HepG2 (cell line): ENCODE results near the gene PFKFB2. TPM values are rescaled to one million over a fixed set of nuclear protein-coding genes. Genes with fewer than 3 reads are reported as not detected.

Source experiments
- ARNT ChIP-seq: fragments of 450-650 bp; IDR thresholded peaks from 2 replicates; pipeline ENCODE4 v1.6.1; 2017
- BCLAF1 ChIP-seq: fragments of 450-650 bp; IDR thresholded peaks from 2 replicates; pipeline ENCODE4 v1.6.1; 2017; ENCODE audit warnings: mild to moderate bottlenecking
- CBFB ChIP-seq: sonication (generic); formaldehyde crosslinking; IDR thresholded peaks from 2 replicates; pipeline ENCODE4 v1.4.0; 2020; ENCODE audit warnings: missing genetic modification reagents
- ELF1 ChIP-seq: sonication (generic); formaldehyde crosslinking; IDR thresholded peaks from 2 replicates; pipeline ENCODE4 v1.4.0; 2020; ENCODE audit warnings: missing genetic modification reagents
- HINFP ChIP-seq: sonication (generic); formaldehyde crosslinking; IDR thresholded peaks from 2 replicates; pipeline ENCODE4 v1.4.0; 2020; ENCODE audit warnings: low read depth, mild to moderate bottlenecking, missing genetic modification reagents
- HMGXB4 ChIP-seq, 2 experiments: sonication (generic) in 1 of 2; formaldehyde crosslinking in 1 of 2; IDR thresholded peaks; 2 replicates each; pipeline versions ENCODE4 v1.4.0 to v1.6.1; 2018 to 2020; ENCODE audit warnings: missing genetic modification reagents in 2 of 2, borderline replicate concordance in 1 of 2, low read depth in 1 of 2, mild to moderate bottlenecking in 1 of 2, missing biosample characterization in 1 of 2
- NR0B2 ChIP-seq: sonication (generic); formaldehyde crosslinking; IDR thresholded peaks from 2 replicates; pipeline ENCODE4 v1.4.0; 2020; ENCODE audit warnings: mild to moderate bottlenecking, missing genetic modification reagents
- PREB ChIP-seq: sonication (generic); formaldehyde crosslinking; IDR thresholded peaks from 2 replicates; pipeline ENCODE4 v1.4.0; 2020; ENCODE audit warnings: missing genetic modification reagents
- RCOR2 ChIP-seq: IDR thresholded peaks from 2 replicates; pipeline ENCODE4 v1.6.1; 2016; ENCODE audit warnings: missing biosample characterization, missing genetic modification reagents
- RFX5 ChIP-seq: IDR thresholded peaks from 2 replicates; pipeline ENCODE4 v1.6.1; 2011; ENCODE audit warnings: low read depth, low read length, improper control_type of control experiment
- TMF1 ChIP-seq: sonication (generic); formaldehyde crosslinking; IDR thresholded peaks from 2 replicates; pipeline ENCODE4 v1.8.1; 2022; ENCODE audit warnings: low read depth, missing genetic modification reagents
- ZNF326 ChIP-seq: sonication (generic); formaldehyde crosslinking; IDR thresholded peaks from 2 replicates; pipeline ENCODE4 v1.4.0; 2020; ENCODE audit warnings: missing genetic modification reagents, borderline replicate concordance
- ZNF431 ChIP-seq: sonication (generic); formaldehyde crosslinking; IDR thresholded peaks from 2 replicates; pipeline ENCODE4 v1.9.0; 2022; ENCODE audit warnings: missing genetic modification reagents, low read depth, mild to moderate bottlenecking, borderline replicate concordance
- ZNF446 ChIP-seq: sonication (generic); formaldehyde crosslinking; IDR thresholded peaks from 2 replicates; pipeline ENCODE4 v1.5.0; 2020; ENCODE audit warnings: mild to moderate bottlenecking, missing genetic modification reagents
- ZNF512 ChIP-seq: sonication (generic); formaldehyde crosslinking; IDR thresholded peaks from 2 replicates; pipeline ENCODE4 v1.4.0; 2020; ENCODE audit warnings: mild to moderate bottlenecking, missing genetic modification reagents
- ZNF563 ChIP-seq: sonication (generic); formaldehyde crosslinking; IDR thresholded peaks from 2 replicates; pipeline ENCODE4 v1.8.0; 2022; ENCODE audit warnings: mild to moderate bottlenecking, moderate library complexity, missing genetic modification reagents
- ZNF709 ChIP-seq: sonication (generic); formaldehyde crosslinking; IDR thresholded peaks from 2 replicates; pipeline ENCODE4 v1.5.0; 2020; ENCODE audit warnings: mild to moderate bottlenecking, missing genetic modification reagents
- ZSCAN20 ChIP-seq: sonication (generic); formaldehyde crosslinking; IDR thresholded peaks from 2 replicates; pipeline ENCODE4 v1.4.0; 2020; ENCODE audit warnings: missing genetic modification reagents, mild to moderate bottlenecking, borderline replicate concordance
- polyA plus RNA-seq, 8 experiments: library from polyadenylated mRNA; depleted of rRNA in 3 of 8; stranded (reverse) in 7 of 8; unstranded in 1 of 8; fragments of >200 nt; fragmentation: Illumina TruSeq in 4 of 8; extraction: Trizol in 4 of 8; gene quantifications; 2 replicates each; pipeline versions ENCODE4 v1.2.1 to v1.2.3, GENCODE V29; 2011 to 2016; ENCODE audit warnings: low read depth in 4 of 8, missing spikeins in 1 of 8, mixed read lengths in 1 of 8; ENCODE audit not compliant: insufficient read depth in 1 of 8
- total RNA-seq, 5 experiments: library from RNA; depleted of rRNA; stranded (reverse); fragments of >200 nt; fragmentation: Illumina TruSeq; extraction: Trizol; gene quantifications; 2 replicates each; pipeline ENCODE4 v1.2.3, GENCODE V29; 2016; ENCODE audit warnings: low read depth in 1 of 5

The PFKFB2 gene
- total and polyA plus RNA-seq, 2 of the 13 experiments (the other 11 are each of a cell fraction or from before 2014, with no cell fraction given), result 4.6 to 10.6 TPM

- TF ChIP-seq TMF1, result no peak
- TF ChIP-seq ZSCAN20 (CRISPR knock-in tag), result no peak
- TF ChIP-seq ELF1 (CRISPR knock-in tag), result peak; percentile 34; the same call in 1 of the 2 replicates
- no peak for TF ChIP-seq ARNT
- peak; percentile 81; the same call in 1 of the 2 replicates for TF ChIP-seq HINFP (CRISPR knock-in tag)
- TF ChIP-seq PREB (CRISPR knock-in tag), result no peak
- no peak for TF ChIP-seq ZNF446 (CRISPR knock-in tag)
- no peak for TF ChIP-seq ZNF326 (CRISPR knock-in tag)
- 0 out of 2 replicates have a peak, but pooled peaks have one; percentile 27 for TF ChIP-seq RCOR2 (CRISPR knock-in tag)
- TF ChIP-seq ZNF512 (CRISPR knock-in tag), result no peak; the same call in 1 of the 2 replicates
- TF ChIP-seq ZNF431 (CRISPR knock-in tag), result no peak
- TF ChIP-seq HMGXB4 (CRISPR knock-in tag; IDR thresholded peaks at IDR 0.05; ENCODE audit: borderline replicate concordance in 1 of 2, low read depth in 1 of 2), result peak; percentile 49 to 79
- TF ChIP-seq NR0B2 (CRISPR knock-in tag), result no peak
- TF ChIP-seq ZNF563 (CRISPR knock-in tag), result peak; percentile 25; the same call in 1 of the 2 replicates
- TF ChIP-seq RFX5, result peak; percentile 46; the same call in 1 of the 2 replicates
- 0 out of 2 replicates have a peak, but pooled peaks have one; percentile 37 for TF ChIP-seq ZNF709
- TF ChIP-seq BCLAF1, result no peak
- peak; percentile 68; the same call in 1 of the 2 replicates for TF ChIP-seq CBFB (CRISPR knock-in tag)
Observed at GRCh38 chr1:207052911-207053769, at the start of gene PFKFB2 (continued).
